HL-60 (cell line): ENCODE data around the gene MAP4K4.

Experiments
- CTCF ChIP-seq: IDR thresholded peaks from one replicate; pipeline ENCODE4 v1.5.1; 2011; ENCODE audit warnings: low read length, control low read depth, inconsistent platforms; ENCODE audit not compliant: insufficient read depth
- GABPA ChIP-seq: IDR thresholded peaks from 2 replicates; pipeline ENCODE4 v1.6.1; 2012; ENCODE audit warnings: low read depth
- POLR2AphosphoS5 ChIP-seq: IDR thresholded peaks from 2 replicates; pipeline ENCODE4 v1.6.1; 2012; ENCODE audit warnings: low read depth
- REST ChIP-seq: IDR thresholded peaks from 2 replicates; pipeline ENCODE4 v1.6.1; 2012; ENCODE audit warnings: low read depth; ENCODE audit not compliant: insufficient replicate concordance
- SPI1 ChIP-seq: IDR thresholded peaks from 2 replicates; pipeline ENCODE4 v1.6.1; 2012; ENCODE audit warnings: low read depth, mild to moderate bottlenecking, borderline replicate concordance

- TF ChIP-seq CTCF (no peak), POLR2AphosphoS5 (no peak), REST (no peak), GABPA (no peak), SPI1 (no peak)
These were observed 117.6 kb downstream of the MAP4K4 start for GRCh38 chr2:101815154-101815553.
